Heart left ventricle (tissue), 16 donors: ENCODE measurements around the gene PLCB4. TPM values are rescaled to one million over a fixed set of nuclear protein-coding genes. Genes with fewer than 3 reads are reported as not detected.

ENCODE experiments used
- ATAC-seq, 4 donors: fragments of 200-7000 bp; cut with Tn5 transposase; one replicate each; pipeline ENCODE4 v1.9.1; 2020 to 2022; ENCODE audit warnings: moderate library complexity in 4 of 4, mild to moderate bottlenecking in 3 of 4, moderate number of reproducible peaks in 1 of 4
- DNase-seq, 5 donors: peaks; one replicate each; pipeline ENCODE4 v3.0.0-alpha.2; 2020
- H3K27ac ChIP-seq, 12 donors: fragments of 200-600 bp; sonication (generic) in 4 of 12; one replicate each; pipeline versions ENCODE4 v1.5.0 to v1.8.0; 2016 to 2022; ENCODE audit warnings: mild to moderate bottlenecking in 2 of 12
- H3K27me3 ChIP-seq, 9 donors: fragments of 200-600 bp; sonication (generic) in 2 of 9; one replicate each; pipeline versions ENCODE4 v1.5.1 to v1.8.0; 2016 to 2022; ENCODE audit warnings: mild to moderate bottlenecking in 3 of 9
- H3K36me3 ChIP-seq, 9 donors: fragments of 200-600 bp; sonication (generic) in 2 of 9; one replicate each; pipeline versions ENCODE4 v1.5.0 to v1.8.0; 2018 to 2022; ENCODE audit warnings: mild to moderate bottlenecking in 2 of 9
- H3K4me1 ChIP-seq, 12 donors: fragments of 200-600 bp; sonication (generic) in 4 of 12; one replicate each; pipeline versions ENCODE4 v1.5.0 to v1.8.0; 2016 to 2022; ENCODE audit warnings: mild to moderate bottlenecking in 3 of 12
- H3K4me3 ChIP-seq, 12 donors: fragments of 200-600 bp; sonication (generic) in 4 of 12; one replicate each; pipeline versions ENCODE4 v1.5.0 to v1.8.0; 2017 to 2022; ENCODE audit warnings: mild to moderate bottlenecking in 9 of 12, moderate library complexity in 4 of 12
- H3K9me3 ChIP-seq, 12 donors: fragments of 200-600 bp; sonication (generic) in 4 of 12; one replicate each; pipeline versions ENCODE4 v1.5.0 to v1.8.0; 2016 to 2022; ENCODE audit warnings: mild to moderate bottlenecking in 1 of 12
- CTCF ChIP-seq, 12 donors: fragments of 200-600 bp; sonication (generic) in 4 of 12; IDR thresholded peaks; one replicate each; pipeline versions ENCODE4 v1.5.0 to v1.8.0; 2018 to 2022; ENCODE audit warnings: antibody characterized with exemption in 12 of 12, mild to moderate bottlenecking in 5 of 12
- POLR2A ChIP-seq, 2 donors: fragments of 450-650 bp; IDR thresholded peaks; one replicate each; pipeline ENCODE4 v1.6.1; 2017; ENCODE audit warnings: antibody characterized with exemption in 2 of 2, mild to moderate bottlenecking in 2 of 2, moderate library complexity in 2 of 2
- WGBS, 4 donors: extraction: QIAGEN DNeasy Blood & Tissue Kit in 2 of 4; methylation state at CpG; one replicate each; pipeline versions ENCODE4 v1.1.5 to v1.1.7; 2013 to 2018; 5-methylcytosine and 5-hydroxymethylcytosine counted together
- intact Hi-C, 10 donors: fragments of 100-400 bp; cut with DNase I; formaldehyde crosslinking; loops; one replicate each; pipeline versions ENCODE4 v1.11.1 to v1.14.2; 2022
- polyA plus RNA-seq, 2 donors: library from polyadenylated mRNA; stranded (reverse); fragments of 200-250 nt; gene quantifications; one replicate each; pipeline ENCODE4 v1.2.3, GENCODE V29; 2013
- total RNA-seq, 9 donors: library from RNA; depleted of rRNA in 2 of 9; stranded (reverse); fragments of >200 nt in 2 of 9; fragmentation: NEBNext Ultra II Directional in 3 of 9; extraction: Animal tissue kit (Norgen Biotek cat#: 25700) in 3 of 9; gene quantifications; one replicate each; pipeline versions ENCODE4 v1.1.0 to v1.2.4, GENCODE V29; 2016 to 2023
- donor health status: ischemic (EF 13 %, LVEDD 7.1; RV severe dilation, severe dysfunction).
- donor health status: healthy with polysubstance abuse.
- donor health status: DM: no; HTN: yes; CAD: no.
- donor health status: DM: no; HTN: no; CAD: no.
- donor health status: ischemic (EF 25% LVEDD 6.9; RV normal size, moderate dysfunction).
- donor health status: ischemic (EF 25% LVEDD 5.7; RV mildly dilated, moderate dysfunction).
- donor health status: healthy.
- donor health status: DM: yes; HTN: yes; CAD: no.
- donor health status: ischemic (EF 35%, LVEDD 5.7; RV mildly dilated, moderate dysfunction).
- donor health status: nonischemic (EF 11% LVEDD 7.7; RV severe dilation, severe dysfunction).
- donor health status: DM: yes; HTN: yes; CAD: no.
- donor health status: PGD.
- donor health status: ischemic (EF 29% LVEDD 5.4; RV normal size, mild dysfunction).
- donor health status: nonischemic (EF 23%, LVEDD 6.1; RV moderate dilation, normal function).

The PLCB4 gene
- total and polyA plus RNA-seq, 11 donors, result 8.4 to 31.8 (median 18.5) TPM

GRCh38 chr20:9186396-9186795, 117.5 kb downstream of the PLCB4 start:
- 41 to 48% (median 43%) methylated on average over 5 of the region's 5 CpGs for WGBS, 4 donors
- intact Hi-C loops, result no loop called here
- no peaks in the 10 kb centered on the region for H3K9me3 ChIP-seq
- no peak for TF ChIP-seq CTCF (IDR thresholded peaks at IDR 0.05)
- TF ChIP-seq POLR2A (IDR thresholded peaks at IDR 0.05), result no peak
- no peak overlapping the region for H3K4me3 ChIP-seq
- H3K27me3 ChIP-seq, result no peaks in the 10 kb centered on the region
- no peaks in the 10 kb centered on the region for H3K36me3 ChIP-seq
- DNase-seq, result no peak
- no peak for ATAC-seq
- H3K4me1 ChIP-seq, result peaks cover 0 to 17% (median 8%) of the 10 kb centered on the region in 12 donors
- H3K27ac ChIP-seq, result no peak overlapping the region

GRCh38 chr20:9195031-9195430, 126.1 kb downstream of the PLCB4 start:
- intact Hi-C loops, result no loop called here
- H3K27me3 ChIP-seq, result no peaks in the 10 kb centered on the region
- WGBS, 4 donors, result 88 to 92% (median 90%) methylated on average over 6 of the region's 6 CpGs
- peaks cover 0 to 39% (median 16%) of the 10 kb centered on the region in 12 donors for H3K4me1 ChIP-seq
- H3K4me3 ChIP-seq, result no peak overlapping the region
- peaks cover 0 to 3% (median 0%) of the 10 kb centered on the region in 12 donors for H3K9me3 ChIP-seq
- ATAC-seq (no peak), DNase-seq (no peak)
- TF ChIP-seq POLR2A (IDR thresholded peaks at IDR 0.05) (no peak), CTCF (IDR thresholded peaks at IDR 0.05) (no peak)
- H3K36me3 ChIP-seq, result no peaks in the 10 kb centered on the region
- H3K27ac ChIP-seq, result no peak overlapping the region

- intact Hi-C loops, result no loop called here
- 14 to 39% (median 38%) methylated on average over 1 of the region's 1 CpG for WGBS, 4 donors
- H3K4me1 ChIP-seq, result peaks cover 0 to 43% (median 24%) of the 10 kb centered on the region in 12 donors
- ATAC-seq, result no peak
- no peaks in the 10 kb centered on the region for H3K27me3 ChIP-seq
- TF ChIP-seq POLR2A (IDR thresholded peaks at IDR 0.05) (no peak), CTCF (IDR thresholded peaks at IDR 0.05) (no peak)
- H3K9me3 ChIP-seq, result peaks cover 0 to 3% (median 0%) of the 10 kb centered on the region in 12 donors
- no peak for DNase-seq
- no peak overlapping the region for H3K4me3 ChIP-seq
- no peak overlapping the region for H3K27ac ChIP-seq
- no peaks in the 10 kb centered on the region for H3K36me3 ChIP-seq
These were observed 127.2 kb downstream of the PLCB4 start for GRCh38 chr20:9196110-9196509.

DNA sequence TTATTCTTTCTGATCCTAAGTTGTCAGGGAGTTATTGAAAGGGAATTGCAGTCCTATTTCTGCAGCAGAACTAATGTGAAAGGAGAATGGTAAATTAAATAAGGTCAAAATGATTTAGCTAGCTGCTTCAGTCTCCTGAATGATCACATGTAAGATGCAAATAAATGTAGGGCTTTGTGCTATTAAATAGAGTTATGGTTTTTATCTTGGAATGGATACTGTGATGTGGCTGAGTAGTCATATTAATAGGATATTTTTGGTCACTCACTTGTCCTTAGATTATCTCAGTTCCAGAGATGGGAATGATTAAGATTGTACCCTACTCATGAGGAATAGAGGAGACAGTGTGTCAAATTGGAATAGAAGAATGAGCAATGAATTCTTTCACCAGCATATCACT, 129.6 kb downstream of the PLCB4 start:
- ATAC-seq, result no peak

More for the DNA sequence above, 129.6 kb downstream of the PLCB4 start:
- Histone ChIP-seq H3K4me1 (peaks cover 0 to 47% (median 27%) of the 10 kb centered on the region in 12 donors), H3K36me3 (no peaks in the 10 kb centered on the region), H3K9me3 (peaks cover 0 to 3% (median 0%) of the 10 kb centered on the region in 12 donors), H3K4me3 (no peak overlapping the region), H3K27ac (no peak overlapping the region), H3K27me3 (no peaks in the 10 kb centered on the region)
- TF ChIP-seq POLR2A (IDR thresholded peaks at IDR 0.05), result no peak
- TF ChIP-seq CTCF (IDR thresholded peaks at IDR 0.05), result no peak
- DNase-seq, result no peak
- intact Hi-C loops, result no loop called here
